Naive thymus-derived CD8-positive, alpha-beta T cell (primary cell): ENCODE data around the gene CARD10. TPM values are rescaled to one million over a fixed set of nuclear protein-coding genes. Genes with fewer than 3 reads are reported as not detected.

ENCODE experiments used
- ATAC-seq, 2 donors: fragments of 150-1000 bp; cut with Tn5 transposase in 1 of 2; sonication (Bioruptor Pico), chemical (Tn5 transposase) in 1 of 2; 1 replicate in 1 of 2; 2 replicates in 1 of 2; pipeline ENCODE4 v1.10.0; 2021; ENCODE audit warnings: mild to moderate bottlenecking in 2 of 2, moderate library complexity in 2 of 2
- POLR2A ChIA-PET: fragments of 350-600 bp; sonication (Branson Sonifier 250); formaldehyde crosslinking; loops from one replicate; lab custom pipeline; 2021; ENCODE audit warnings: antibody characterized with exemption; lab: Charles Lee
- DNase-seq, 10 donors: peaks; one replicate each; pipeline versions ENCODE4 v3.0.0 to v3.0.0-alpha.2; 2020 to 2022
- H3K27ac Mint-ChIP-seq, 10 donors: one replicate each; pipeline ENCODE4 v1.8.0; 2020 to 2022; ENCODE audit warnings: mild to moderate bottlenecking in 10 of 10, mixed read lengths in 10 of 10, moderate library complexity in 4 of 10, inconsistent platforms in 1 of 10
- H3K27me3 Mint-ChIP-seq, 5 donors: one replicate each; pipeline ENCODE4 v1.8.0; 2021 to 2022; ENCODE audit warnings: mixed read lengths in 5 of 5
- H3K36me3 Mint-ChIP-seq, 3 donors: one replicate each; pipeline ENCODE4 v1.8.0; 2020 to 2022; ENCODE audit warnings: mixed read lengths in 3 of 3, mild to moderate bottlenecking in 2 of 3, inconsistent platforms in 1 of 3
- H3K4me1 Mint-ChIP-seq, 4 donors: one replicate each; pipeline ENCODE4 v1.8.0; 2021 to 2022; ENCODE audit warnings: mixed read lengths in 4 of 4
- H3K4me3 Mint-ChIP-seq, 10 donors: one replicate each; pipeline ENCODE4 v1.8.0; 2020 to 2022; ENCODE audit warnings: mild to moderate bottlenecking in 10 of 10, mixed read lengths in 10 of 10, moderate library complexity in 6 of 10, inconsistent platforms in 1 of 10
- H3K9me3 Mint-ChIP-seq, 9 donors: one replicate each; pipeline ENCODE4 v1.8.0; 2020 to 2022; ENCODE audit warnings: mixed read lengths in 9 of 9, mild to moderate bottlenecking in 3 of 9, inconsistent platforms in 1 of 9, moderate library complexity in 1 of 9
- polyA plus RNA-seq, 3 donors: library from polyadenylated mRNA; unstranded; fragments of 300-500 nt; fragmentation: Illumina TruSeq; gene quantifications; one replicate each; pipeline ENCODE4 v1.2.3, GENCODE V29; 2021
- total RNA-seq, 8 experiments: library from RNA in 2 of 8; stranded (reverse) in 2 of 8; gene quantifications; one replicate each; pipeline ENCODE4 v1.2.3 and lab custom pipeline; 2021 to 2026

Gene CARD10
- total and polyA plus RNA-seq, 5 experiments from 2014 or later, result 0.22 to 1.4 (median 1.2) TPM; not detected in 2

DNA sequence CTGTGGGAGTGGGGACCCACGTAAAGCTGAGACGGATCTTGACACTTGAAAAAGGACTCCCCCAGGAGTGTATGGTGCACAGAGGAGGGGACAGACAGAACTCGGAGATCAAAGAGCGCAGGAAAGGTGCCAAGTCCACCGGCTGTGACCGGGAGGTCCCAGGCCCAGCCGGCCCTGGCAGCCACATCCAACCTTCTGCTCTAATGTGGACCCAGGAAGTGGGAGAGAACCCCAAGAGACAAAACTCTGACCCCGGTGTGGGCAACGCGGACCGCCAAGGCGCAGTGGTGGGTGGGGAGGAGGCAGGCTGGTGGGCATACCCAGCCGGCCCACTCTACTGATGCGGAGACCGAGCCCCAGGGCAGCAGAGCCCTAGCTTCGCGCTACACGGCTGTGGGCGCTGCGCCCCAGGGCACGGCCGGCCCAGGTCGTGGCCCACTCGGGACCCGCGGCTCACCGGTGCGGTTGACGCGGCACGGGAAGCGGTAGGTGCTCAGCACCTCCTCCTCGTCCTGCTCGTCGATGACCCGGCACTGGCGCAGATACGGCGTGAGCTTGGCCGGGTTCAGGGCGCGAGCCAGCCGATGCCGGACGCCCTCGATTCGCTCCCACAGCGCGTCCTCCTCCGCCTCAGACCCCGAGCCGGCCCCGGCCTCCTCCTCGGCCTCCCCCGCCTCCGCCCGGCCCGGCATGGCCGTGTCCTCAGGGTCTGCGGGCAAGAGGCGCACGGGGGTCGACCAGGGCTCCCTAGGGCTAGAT, 527 bp downstream of the CARD10 start:
- Mint-ChIP-seq H3K4me3 (peak overlapping the region; percentile 70 to 87 (median 82)), H3K4me1 (peaks cover 6 to 13% (median 6%) of the 10 kb centered on the region in 4 donors), H3K27ac (peak overlapping the region in 6 of 10 donors; percentile 24 to 87 (median 49)), H3K27me3 (peaks cover 14 to 38% (median 28%) of the 10 kb centered on the region in 5 donors), H3K36me3 (no peaks in the 10 kb centered on the region), H3K9me3 (no peaks in the 10 kb centered on the region)
- peak; percentile 38 to 47 for ATAC-seq
- POLR2A ChIA-PET, result interaction anchor here (0.5 to 1.9 kb wide), 5 partner anchors 10 to 185 kb away, joined by 4 to 8 read pairs (median 5); partner anchors contain the start of gene MFNG
- peak in 1 of 10 donors; percentile 18 for DNase-seq

DNA sequence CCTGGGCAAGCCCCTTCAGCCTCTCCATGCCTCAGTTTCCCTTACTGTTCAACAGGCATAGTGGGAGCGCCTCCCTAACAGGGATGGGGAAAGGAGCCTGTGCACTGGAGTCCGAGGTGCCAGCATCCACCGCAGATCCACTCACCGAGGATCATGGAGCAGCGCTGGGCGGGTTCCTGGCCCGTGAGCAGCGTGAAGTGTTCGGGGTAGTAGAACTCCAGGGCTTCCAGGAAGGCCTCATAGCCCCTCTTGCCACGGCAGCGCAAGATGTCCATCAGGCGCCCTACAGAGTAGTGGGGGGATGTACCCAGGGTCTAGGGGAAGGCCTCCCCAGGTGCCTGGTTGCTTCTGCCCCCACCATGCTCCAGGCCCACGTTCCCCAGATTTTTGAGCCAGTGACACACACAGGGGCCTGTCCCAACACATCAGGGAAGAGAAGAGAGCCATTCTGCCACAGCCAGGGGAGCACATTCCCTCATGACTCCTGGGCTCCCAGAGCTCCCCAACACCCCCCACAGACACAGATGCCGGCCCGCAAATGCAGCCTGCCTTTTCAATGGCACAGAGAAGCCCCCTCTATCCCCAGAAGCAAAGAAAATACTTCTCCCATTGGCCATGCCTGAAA, 1.3 kb downstream of the CARD10 start:
- Mint-ChIP-seq H3K4me3 (peak overlapping the region; percentile 70 to 87 (median 82)), H3K36me3 (no peaks in the 10 kb centered on the region), H3K9me3 (no peaks in the 10 kb centered on the region), H3K27me3 (peaks cover 11 to 32% (median 21%) of the 10 kb centered on the region in 5 donors), H3K27ac (peak overlapping the region in 4 of 10 donors; percentile 42 to 87 (median 58)), H3K4me1 (peaks cover 6 to 13% (median 6%) of the 10 kb centered on the region in 4 donors)
- ATAC-seq (no peak), DNase-seq (no peak)
- POLR2A ChIA-PET, result interaction anchor here (1.7 to 1.9 kb wide), 2 partner anchors 10 to 33 kb away, joined by 5 read pairs; no protein-coding TSS in a partner anchor

DNA sequence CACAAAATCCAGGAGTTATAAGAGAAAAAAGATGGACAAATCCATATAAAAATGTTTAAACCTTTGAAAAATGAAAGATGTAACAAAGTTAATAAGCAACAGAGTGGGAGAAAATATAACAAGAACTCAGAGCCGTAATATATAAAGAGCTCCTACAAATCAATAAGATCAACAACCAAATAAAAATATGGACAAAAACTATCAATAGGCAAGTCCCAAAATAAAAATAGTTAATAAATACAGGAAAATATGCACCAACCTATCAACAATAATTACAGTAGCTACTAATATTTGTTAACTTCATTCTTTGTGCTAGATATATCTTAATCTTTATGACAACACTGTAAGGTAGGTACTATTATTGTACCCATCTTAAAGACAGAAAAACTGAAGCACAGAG, 2.8 kb downstream of the CARD10 start:
- Mint-ChIP-seq H3K4me1 (peaks cover 6 to 13% (median 6%) of the 10 kb centered on the region in 4 donors), H3K4me3 (peak overlapping the region in 1 of 10 donors; percentile 45), H3K9me3 (no peaks in the 10 kb centered on the region), H3K27ac (no peak overlapping the region), H3K36me3 (no peaks in the 10 kb centered on the region), H3K27me3 (peaks cover 4 to 19% (median 8%) of the 10 kb centered on the region in 5 donors)
- ATAC-seq (no peak), DNase-seq (no peak)
- POLR2A ChIA-PET, result no interaction called here

DNA sequence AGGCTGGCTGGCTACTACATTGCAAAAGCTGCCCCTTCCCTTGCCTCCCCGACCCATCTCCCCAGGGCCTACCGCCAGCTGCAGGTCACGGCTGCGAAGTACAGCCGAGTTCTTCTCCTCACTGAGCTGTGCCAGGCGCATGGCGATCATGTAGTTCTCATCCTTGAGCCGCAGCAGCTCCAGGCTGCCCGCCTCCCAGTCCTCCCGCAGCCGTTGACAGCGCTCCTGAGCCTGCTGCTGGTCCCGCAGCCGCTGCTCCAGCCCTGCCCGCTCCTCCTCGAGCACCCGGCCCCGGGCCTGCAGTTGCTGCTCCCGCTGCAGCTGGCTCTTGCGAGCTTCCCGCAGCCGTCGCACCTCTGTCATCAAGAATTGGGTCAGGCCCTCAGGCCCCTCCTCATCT, 3.3 kb downstream of the CARD10 start:
- POLR2A ChIA-PET, result no interaction called here
- no peak for ATAC-seq
- no peak for DNase-seq
- H3K4me3 Mint-ChIP-seq, result no peak overlapping the region
- peaks cover 0 to 13% (median 5%) of the 10 kb centered on the region in 5 donors for H3K27me3 Mint-ChIP-seq
- H3K36me3 Mint-ChIP-seq, result no peaks in the 10 kb centered on the region
- H3K27ac Mint-ChIP-seq, result no peak overlapping the region
- H3K9me3 Mint-ChIP-seq, result no peaks in the 10 kb centered on the region
- H3K4me1 Mint-ChIP-seq, result peaks cover 6 to 13% (median 6%) of the 10 kb centered on the region in 4 donors

DNA sequence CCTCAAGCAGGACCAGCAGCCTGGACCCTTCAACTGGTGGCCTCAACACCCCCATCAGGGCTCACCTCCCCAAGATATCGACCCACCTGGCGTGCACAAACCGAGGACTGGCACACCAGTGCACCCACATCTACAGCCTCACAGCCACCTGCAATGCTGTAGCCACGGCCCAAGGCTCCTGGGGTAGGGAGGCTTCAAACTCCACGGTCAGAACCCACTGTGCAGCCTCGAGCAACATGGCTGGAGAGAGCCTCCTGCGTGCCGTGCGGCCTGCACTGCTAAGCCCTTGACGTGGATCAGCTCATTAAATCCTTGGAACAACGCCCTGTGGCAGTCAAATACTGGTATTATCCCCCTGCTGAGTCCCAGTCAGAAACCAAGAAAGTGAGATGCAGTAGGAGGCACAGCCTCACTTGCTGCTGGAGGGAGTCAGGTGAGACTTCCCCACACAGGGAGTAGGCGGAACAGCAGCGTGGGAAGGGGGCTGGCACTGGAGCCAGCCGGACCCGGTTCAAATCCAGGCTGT, 4.6 kb downstream of the CARD10 start:
- no peaks in the 10 kb centered on the region for H3K9me3 Mint-ChIP-seq
- H3K4me1 Mint-ChIP-seq, result peaks cover 3 to 7% (median 6%) of the 10 kb centered on the region in 4 donors
- peaks cover 0 to 5% (median 3%) of the 10 kb centered on the region in 5 donors for H3K27me3 Mint-ChIP-seq
- no peak overlapping the region for H3K27ac Mint-ChIP-seq
- DNase-seq, result no peak
- no peak overlapping the region for H3K4me3 Mint-ChIP-seq
- POLR2A ChIA-PET, result no interaction called here
- no peak for ATAC-seq
- H3K36me3 Mint-ChIP-seq, result no peaks in the 10 kb centered on the region

DNA sequence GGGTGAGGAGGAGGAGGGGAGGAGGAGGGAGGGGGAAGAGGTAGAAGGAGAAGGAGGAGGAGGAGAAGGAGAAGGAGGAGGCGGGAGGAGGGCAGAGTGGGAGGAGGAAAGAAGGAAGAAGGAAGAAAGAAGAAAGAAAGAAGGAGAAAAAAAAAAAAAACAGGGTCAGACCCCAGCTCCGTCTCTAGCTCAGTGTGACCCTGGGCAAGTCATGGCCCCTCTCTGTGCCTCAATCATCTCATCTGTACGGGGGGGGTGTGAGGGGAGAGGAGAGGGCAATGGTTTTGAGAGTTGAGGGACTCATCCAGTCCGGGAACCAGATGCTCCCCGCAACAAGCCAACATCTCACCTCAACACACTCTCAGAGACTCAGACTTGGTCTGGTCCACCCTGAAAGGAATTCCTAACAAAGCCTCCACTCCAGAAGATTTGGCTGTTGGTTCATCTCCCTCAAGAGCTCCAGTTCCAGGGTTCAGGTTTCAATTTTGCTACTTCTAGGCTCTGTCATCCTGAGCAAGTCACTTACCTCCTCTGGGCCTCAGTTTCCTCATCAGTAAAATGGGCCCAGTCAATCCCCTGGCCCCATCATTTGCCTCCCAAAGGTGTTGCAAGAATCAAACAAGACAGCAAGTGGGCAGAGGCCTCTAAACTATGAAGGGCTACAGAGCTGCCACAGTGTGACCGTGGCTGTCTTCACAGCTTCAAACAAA, 7.7 kb downstream of the CARD10 start:
- no peak overlapping the region for H3K4me3 Mint-ChIP-seq
- no peaks in the 10 kb centered on the region for H3K9me3 Mint-ChIP-seq
- no peak overlapping the region for H3K27ac Mint-ChIP-seq
- H3K36me3 Mint-ChIP-seq, result no peaks in the 10 kb centered on the region
- ATAC-seq, result no peak
- POLR2A ChIA-PET, result interaction anchor here (0.5 to 0.6 kb wide), 2 partner anchors 24 to 76 kb away, joined by 3 to 4 read pairs; no protein-coding TSS in a partner anchor
- no peak for DNase-seq
- no peaks in the 10 kb centered on the region for H3K4me1 Mint-ChIP-seq
- H3K27me3 Mint-ChIP-seq, result no peaks in the 10 kb centered on the region

DNA sequence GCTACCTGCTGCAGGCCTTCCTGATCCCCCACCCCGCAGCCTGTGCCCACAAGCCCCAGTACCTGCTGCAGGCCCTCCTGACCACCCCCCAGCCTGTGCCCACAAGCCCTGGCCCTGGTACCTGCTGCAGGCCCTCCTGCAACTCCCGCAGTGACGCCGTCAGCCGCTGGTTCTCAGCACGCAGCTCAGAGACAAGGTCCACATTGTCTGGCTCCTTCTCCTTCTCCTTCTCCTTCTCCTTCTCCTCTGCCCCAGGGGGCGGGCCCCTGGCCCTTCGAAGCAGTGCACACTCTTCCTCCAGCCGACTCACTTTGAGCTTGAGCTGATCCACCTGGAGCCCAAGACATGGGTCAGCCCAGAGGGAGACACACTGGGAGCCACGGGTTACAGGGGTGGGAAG, 9.1 kb downstream of the CARD10 start:
- no peak overlapping the region for H3K27ac Mint-ChIP-seq
- no peaks in the 10 kb centered on the region for H3K27me3 Mint-ChIP-seq
- POLR2A ChIA-PET, result no interaction called here
- no peak for ATAC-seq
- no peak overlapping the region for H3K4me3 Mint-ChIP-seq
- H3K9me3 Mint-ChIP-seq, result no peaks in the 10 kb centered on the region
- H3K36me3 Mint-ChIP-seq, result no peaks in the 10 kb centered on the region
- no peak for DNase-seq
- no peaks in the 10 kb centered on the region for H3K4me1 Mint-ChIP-seq

DNA sequence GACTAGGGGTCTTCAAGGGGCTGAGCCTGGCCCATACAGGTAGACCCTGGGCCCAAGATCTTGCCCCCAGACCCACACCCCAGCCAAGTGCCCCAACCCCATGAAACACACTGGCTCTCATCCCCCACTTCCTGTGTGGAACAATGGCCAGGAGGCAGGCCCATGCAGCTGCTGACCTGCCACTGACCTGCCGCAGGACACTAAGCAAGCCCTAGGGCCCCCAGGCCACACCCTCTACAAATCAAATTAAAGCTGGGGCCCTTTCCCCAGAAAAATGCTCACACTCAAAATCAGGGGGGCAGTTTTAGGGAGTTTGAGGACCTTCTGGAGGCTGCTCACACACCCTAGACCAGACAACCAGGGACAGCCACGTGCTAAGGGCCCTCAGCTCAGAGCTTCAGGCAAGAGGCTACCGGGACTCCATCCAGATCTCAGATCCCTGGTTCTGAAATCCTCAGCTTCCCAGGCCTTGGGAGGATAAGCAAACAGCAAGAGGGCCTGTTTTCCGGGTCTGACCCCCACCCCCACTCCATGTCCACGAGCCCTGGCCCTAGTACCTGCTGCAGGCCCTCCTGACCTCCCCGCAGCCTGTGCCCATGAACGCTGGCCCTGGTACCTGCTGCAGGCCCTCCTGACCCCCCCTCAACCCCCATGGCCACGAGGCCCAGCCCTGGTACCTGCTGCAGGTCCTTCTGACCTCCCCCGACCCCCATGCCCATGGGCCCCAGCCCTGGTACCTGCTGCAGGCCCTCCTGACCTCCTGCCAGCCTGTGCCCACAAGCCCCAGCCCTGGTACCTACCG, 10.0 kb downstream of the CARD10 start:
- Mint-ChIP-seq H3K9me3 (no peaks in the 10 kb centered on the region), H3K4me3 (no peak overlapping the region), H3K4me1 (no peaks in the 10 kb centered on the region), H3K27me3 (no peaks in the 10 kb centered on the region), H3K36me3 (peaks cover 0 to 1% (median 0%) of the 10 kb centered on the region in 3 donors), H3K27ac (peak overlapping the region in 1 of 10 donors; percentile 48)
- DNase-seq, result no peak
- ATAC-seq, result no peak
- POLR2A ChIA-PET, result interaction anchor here (0.6 to 1.6 kb wide), 2 partner anchors 10 kb away, joined by 3 to 5 read pairs; partner anchors contain the start of gene CARD10

DNA sequence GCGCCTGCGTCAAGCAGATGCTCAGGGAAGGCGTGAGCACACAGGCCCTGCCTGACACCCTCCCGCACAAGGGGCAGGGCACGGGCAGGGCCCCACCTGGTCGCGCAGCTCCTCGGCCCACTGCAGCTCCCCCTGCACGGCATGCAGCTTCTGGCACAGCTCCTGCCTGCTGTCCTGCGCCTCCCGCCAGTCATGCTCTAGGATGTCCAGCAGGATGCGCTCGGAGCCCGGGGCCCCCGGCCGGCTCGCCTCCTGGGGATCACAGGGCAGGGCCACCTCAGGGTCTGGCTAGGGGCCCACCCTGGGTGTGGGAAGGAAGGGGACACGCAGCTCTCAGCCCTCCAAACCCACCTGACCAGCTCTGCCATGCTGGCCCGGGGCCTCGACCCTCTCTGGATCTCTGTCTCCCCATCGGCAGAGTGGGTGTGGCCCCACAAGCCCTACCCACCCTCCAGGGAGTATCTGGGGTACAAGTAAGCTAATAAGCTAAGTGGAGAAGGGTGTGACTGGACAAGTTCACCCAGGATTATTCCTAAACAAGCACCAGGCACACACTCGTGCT, 10.7 kb downstream of the CARD10 start:
- Mint-ChIP-seq H3K36me3 (peaks cover 0 to 1% (median 0%) of the 10 kb centered on the region in 3 donors), H3K27me3 (no peaks in the 10 kb centered on the region), H3K4me3 (no peak overlapping the region), H3K9me3 (no peaks in the 10 kb centered on the region), H3K27ac (no peak overlapping the region), H3K4me1 (no peaks in the 10 kb centered on the region)
- no peak for ATAC-seq
- POLR2A ChIA-PET, result interaction anchor here (0.6 to 1.6 kb wide), 3 partner anchors 10 to 39 kb away, joined by 3 to 5 read pairs (median 3); partner anchors contain the start of gene CARD10
- DNase-seq, result peak in 1 of 10 donors; percentile 57

DNA sequence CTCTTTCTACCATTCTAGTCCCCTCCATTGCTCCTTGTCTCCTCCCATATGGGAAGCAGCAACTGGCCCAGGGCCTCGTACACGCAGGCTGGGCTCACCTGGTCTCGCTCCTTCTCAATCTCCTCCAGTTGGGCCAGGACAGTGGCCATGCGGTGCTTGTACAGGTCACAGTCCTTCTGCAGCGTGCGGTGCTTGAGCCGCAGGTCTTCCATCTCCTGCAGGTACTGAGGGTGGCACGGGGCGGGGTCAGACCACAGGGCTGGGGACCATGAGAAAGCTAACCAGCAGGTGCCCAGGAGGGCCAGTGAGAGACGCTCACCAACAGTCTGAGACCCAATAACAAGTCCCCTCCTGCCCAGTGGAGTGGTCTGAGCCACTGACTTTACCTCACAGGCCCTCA, 11.5 kb downstream of the CARD10 start:
- H3K36me3 Mint-ChIP-seq, result peaks cover 0 to 1% (median 0%) of the 10 kb centered on the region in 3 donors
- no peak for ATAC-seq
- H3K27ac Mint-ChIP-seq, result no peak overlapping the region
- peak in 1 of 10 donors; percentile 53 for DNase-seq
- H3K27me3 Mint-ChIP-seq, result no peaks in the 10 kb centered on the region
- H3K9me3 Mint-ChIP-seq, result no peaks in the 10 kb centered on the region
- POLR2A ChIA-PET, result interaction anchor here (0.8 to 1.6 kb wide), 2 partner anchors 11 to 38 kb away, joined by 3 to 5 read pairs; partner anchors contain the start of gene CARD10
- H3K4me3 Mint-ChIP-seq, result no peak overlapping the region
- peaks cover 0 to 2% (median under 1%) of the 10 kb centered on the region in 4 donors for H3K4me1 Mint-ChIP-seq

DNA sequence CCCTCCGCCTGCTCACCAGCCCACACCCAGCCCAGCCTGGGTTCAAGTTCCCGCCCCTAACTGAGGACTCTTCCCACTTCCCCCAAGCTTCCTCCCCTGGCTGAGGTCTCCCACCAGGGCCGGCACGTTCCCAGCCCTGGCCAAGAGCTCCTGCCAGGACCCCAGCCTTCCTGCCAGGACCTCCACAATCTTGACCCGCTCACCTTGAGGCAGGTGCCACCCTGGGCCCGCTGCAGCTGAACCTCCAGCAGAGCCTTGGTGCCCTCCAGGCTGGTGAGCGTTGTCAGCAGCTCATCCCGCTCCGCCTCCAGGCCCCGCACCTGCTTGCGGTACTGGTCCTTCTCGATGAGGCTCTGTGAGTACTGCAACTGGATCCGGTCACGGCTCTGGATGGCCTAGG, 13.2 kb downstream of the CARD10 start:
- H3K27me3 Mint-ChIP-seq, result no peaks in the 10 kb centered on the region
- no peaks in the 10 kb centered on the region for H3K9me3 Mint-ChIP-seq
- peak overlapping the region in 1 of 10 donors; percentile 63 for H3K27ac Mint-ChIP-seq
- DNase-seq, result peak in 1 of 10 donors; percentile 45
- H3K36me3 Mint-ChIP-seq, result peaks cover 0 to 1% (median 0%) of the 10 kb centered on the region in 3 donors
- H3K4me1 Mint-ChIP-seq, result peaks cover 13 to 18% (median 14%) of the 10 kb centered on the region in 4 donors
- POLR2A ChIA-PET, result interaction anchor here (0.7 to 1.4 kb wide), 5 partner anchors 10 to 59 kb away, joined by 3 to 4 read pairs (median 4); partner anchors contain the start of gene MFNG
- H3K4me3 Mint-ChIP-seq, result no peak overlapping the region
- ATAC-seq, result no peak
